ENCODE measurements around the gene ITSN1.

- TF ChIP-seq, protein P1, sequence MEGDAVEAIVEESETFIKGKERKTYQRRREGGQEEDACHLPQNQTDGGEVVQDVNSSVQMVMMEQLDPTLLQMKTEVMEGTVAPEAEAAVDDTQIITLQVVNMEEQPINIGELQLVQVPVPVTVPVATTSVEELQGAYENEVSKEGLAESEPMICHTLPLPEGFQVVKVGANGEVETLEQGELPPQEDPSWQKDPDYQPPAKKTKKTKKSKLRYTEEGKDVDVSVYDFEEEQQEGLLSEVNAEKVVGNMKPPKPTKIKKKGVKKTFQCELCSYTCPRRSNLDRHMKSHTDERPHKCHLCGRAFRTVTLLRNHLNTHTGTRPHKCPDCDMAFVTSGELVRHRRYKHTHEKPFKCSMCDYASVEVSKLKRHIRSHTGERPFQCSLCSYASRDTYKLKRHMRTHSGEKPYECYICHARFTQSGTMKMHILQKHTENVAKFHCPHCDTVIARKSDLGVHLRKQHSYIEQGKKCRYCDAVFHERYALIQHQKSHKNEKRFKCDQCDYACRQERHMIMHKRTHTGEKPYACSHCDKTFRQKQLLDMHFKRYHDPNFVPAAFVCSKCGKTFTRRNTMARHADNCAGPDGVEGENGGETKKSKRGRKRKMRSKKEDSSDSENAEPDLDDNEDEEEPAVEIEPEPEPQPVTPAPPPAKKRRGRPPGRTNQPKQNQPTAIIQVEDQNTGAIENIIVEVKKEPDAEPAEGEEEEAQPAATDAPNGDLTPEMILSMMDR (IDR thresholded peaks at IDR 0.05), result no peak
- no peak for TF ChIP-seq POLR2A (IDR thresholded peaks at IDR 0.05)
- TF ChIP-seq EP300 (IDR thresholded peaks at IDR 0.05), result no peak
These were observed 21.8 kb downstream of the ITSN1 start for GRCh38 chr21:33664135-33664534.
